Astrocyte (in vitro differentiated cells and primary cell): ENCODE measurements around the gene ABTB2.

Experiments used
- EZH2 ChIP-seq: IDR thresholded peaks from 2 replicates; pipeline ENCODE4 v1.6.1; 2012; ENCODE audit warnings: mild to moderate bottlenecking, low read length, inconsistent platforms; ENCODE audit not compliant: insufficient read depth
- TF ChIP-seq, protein P1 (sequence below): IDR thresholded peaks from 2 replicates; pipeline ENCODE4 v1.5.1; 2011; ENCODE audit warnings: low read depth, mild to moderate bottlenecking, inconsistent platforms, low read length, moderate library complexity; ENCODE audit not compliant: insufficient read depth

- TF ChIP-seq, protein P1, sequence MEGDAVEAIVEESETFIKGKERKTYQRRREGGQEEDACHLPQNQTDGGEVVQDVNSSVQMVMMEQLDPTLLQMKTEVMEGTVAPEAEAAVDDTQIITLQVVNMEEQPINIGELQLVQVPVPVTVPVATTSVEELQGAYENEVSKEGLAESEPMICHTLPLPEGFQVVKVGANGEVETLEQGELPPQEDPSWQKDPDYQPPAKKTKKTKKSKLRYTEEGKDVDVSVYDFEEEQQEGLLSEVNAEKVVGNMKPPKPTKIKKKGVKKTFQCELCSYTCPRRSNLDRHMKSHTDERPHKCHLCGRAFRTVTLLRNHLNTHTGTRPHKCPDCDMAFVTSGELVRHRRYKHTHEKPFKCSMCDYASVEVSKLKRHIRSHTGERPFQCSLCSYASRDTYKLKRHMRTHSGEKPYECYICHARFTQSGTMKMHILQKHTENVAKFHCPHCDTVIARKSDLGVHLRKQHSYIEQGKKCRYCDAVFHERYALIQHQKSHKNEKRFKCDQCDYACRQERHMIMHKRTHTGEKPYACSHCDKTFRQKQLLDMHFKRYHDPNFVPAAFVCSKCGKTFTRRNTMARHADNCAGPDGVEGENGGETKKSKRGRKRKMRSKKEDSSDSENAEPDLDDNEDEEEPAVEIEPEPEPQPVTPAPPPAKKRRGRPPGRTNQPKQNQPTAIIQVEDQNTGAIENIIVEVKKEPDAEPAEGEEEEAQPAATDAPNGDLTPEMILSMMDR: no peak
- TF ChIP-seq EZH2: no peak
Measured at GRCh38 chr11:34149274-34149673, 208.5 kb downstream of the ABTB2 start.
